Measurements from ENCODE around the gene TSKS. TPM values are rescaled to one million over a fixed set of nuclear protein-coding genes. Genes with fewer than 3 reads are reported as not detected.

Gene TSKS
- total RNA-seq, 1 experiment from 2014 or later, result not detected

DNA sequence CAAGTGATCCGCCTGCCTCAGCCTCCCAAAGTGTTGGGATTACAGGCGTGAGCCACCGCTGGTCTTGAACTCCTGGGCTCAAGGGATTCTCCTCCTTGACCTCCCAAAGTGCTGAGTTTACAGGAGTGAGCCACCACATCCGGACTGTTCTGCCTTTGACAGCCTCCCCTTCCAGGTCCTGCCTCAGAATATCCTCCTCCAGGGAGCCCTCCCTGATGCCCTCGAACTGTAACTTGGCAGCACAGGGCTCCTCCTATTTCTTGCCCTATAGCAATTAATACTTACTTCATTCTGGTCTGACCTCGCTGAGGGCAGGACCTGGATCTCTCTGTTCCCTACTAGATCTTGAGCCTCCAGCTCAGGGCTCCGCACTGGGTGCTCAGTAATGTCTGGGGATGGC is 66.2 kb downstream of the TSKS start:
- Mint-ChIP-seq H3K27me3 (ENCODE audit: unreplicated experiment) (peaks cover 21% of the 10 kb centered on the region), H3K4me3 (ENCODE audit: low read depth, unreplicated experiment) (no peak overlapping the region), H3K4me1 (ENCODE audit: low read depth, unreplicated experiment) (no peaks in the 10 kb centered on the region), H3K36me3 (ENCODE audit: insufficient read depth, unreplicated experiment) (peaks cover 10% of the 10 kb centered on the region), H3K27ac (ENCODE audit: unreplicated experiment) (no peak overlapping the region), H3K9me3 (ENCODE audit: low read depth, unreplicated experiment) (no peaks in the 10 kb centered on the region)
- intact Hi-C loops (cut with micrococcal nuclease; ENCODE audit: unreplicated experiment), result no loop called here
- CTCF ChIA-PET, result interaction anchor here (0.6 kb wide), 1 partner anchor 1137 kb away, joined by 7 read pairs; no protein-coding TSS in a partner anchor
- no TSS peak for BruUV-seq (replicated peaks)
- TF ChIP-seq, protein P1, sequence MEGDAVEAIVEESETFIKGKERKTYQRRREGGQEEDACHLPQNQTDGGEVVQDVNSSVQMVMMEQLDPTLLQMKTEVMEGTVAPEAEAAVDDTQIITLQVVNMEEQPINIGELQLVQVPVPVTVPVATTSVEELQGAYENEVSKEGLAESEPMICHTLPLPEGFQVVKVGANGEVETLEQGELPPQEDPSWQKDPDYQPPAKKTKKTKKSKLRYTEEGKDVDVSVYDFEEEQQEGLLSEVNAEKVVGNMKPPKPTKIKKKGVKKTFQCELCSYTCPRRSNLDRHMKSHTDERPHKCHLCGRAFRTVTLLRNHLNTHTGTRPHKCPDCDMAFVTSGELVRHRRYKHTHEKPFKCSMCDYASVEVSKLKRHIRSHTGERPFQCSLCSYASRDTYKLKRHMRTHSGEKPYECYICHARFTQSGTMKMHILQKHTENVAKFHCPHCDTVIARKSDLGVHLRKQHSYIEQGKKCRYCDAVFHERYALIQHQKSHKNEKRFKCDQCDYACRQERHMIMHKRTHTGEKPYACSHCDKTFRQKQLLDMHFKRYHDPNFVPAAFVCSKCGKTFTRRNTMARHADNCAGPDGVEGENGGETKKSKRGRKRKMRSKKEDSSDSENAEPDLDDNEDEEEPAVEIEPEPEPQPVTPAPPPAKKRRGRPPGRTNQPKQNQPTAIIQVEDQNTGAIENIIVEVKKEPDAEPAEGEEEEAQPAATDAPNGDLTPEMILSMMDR (IDR thresholded peaks at IDR 0.05; ENCODE audit: unreplicated experiment), result no peak
- no peak for DNase-seq

DNA sequence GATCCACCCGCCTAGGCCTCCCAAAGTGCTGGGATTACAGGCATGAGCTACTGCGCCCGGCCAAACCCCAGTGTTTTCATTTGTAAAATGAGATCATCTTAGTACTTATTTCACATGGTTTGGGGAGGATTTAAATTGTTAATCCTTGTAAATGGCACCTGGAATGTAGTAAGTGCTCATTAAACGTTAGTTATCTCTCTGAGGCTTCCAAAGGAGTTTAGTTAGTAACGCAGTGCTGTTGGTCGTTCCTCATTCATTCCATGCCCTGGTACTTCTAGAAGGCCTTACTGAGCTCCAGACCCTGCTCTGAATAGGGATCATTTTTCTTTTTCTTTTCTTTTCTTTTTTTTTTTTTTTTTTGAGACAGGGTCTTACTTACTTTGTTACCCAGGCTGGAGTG is 67.0 kb downstream of the TSKS start:
- peaks cover 16% of the 10 kb centered on the region for H3K36me3 Mint-ChIP-seq (ENCODE audit: insufficient read depth, unreplicated experiment)
- H3K9me3 Mint-ChIP-seq (ENCODE audit: low read depth, unreplicated experiment), result no peaks in the 10 kb centered on the region
- H3K4me1 Mint-ChIP-seq (ENCODE audit: low read depth, unreplicated experiment), result no peaks in the 10 kb centered on the region
- no TSS peak for BruUV-seq (replicated peaks)
- no peak overlapping the region for H3K4me3 Mint-ChIP-seq (ENCODE audit: low read depth, unreplicated experiment)
- H3K27ac Mint-ChIP-seq (ENCODE audit: unreplicated experiment), result no peak overlapping the region
- peaks cover 14% of the 10 kb centered on the region for H3K27me3 Mint-ChIP-seq (ENCODE audit: unreplicated experiment)
- intact Hi-C loops (cut with micrococcal nuclease; ENCODE audit: unreplicated experiment), result no loop called here
- CTCF ChIA-PET, result interaction anchor here (0.6 to 0.7 kb wide), 2 partner anchors 132 to 1138 kb away, joined by 5 to 7 read pairs; no protein-coding TSS in a partner anchor
- no peak for DNase-seq
- TF ChIP-seq, protein P1 (IDR thresholded peaks at IDR 0.05; ENCODE audit: unreplicated experiment), result no peak

DNA sequence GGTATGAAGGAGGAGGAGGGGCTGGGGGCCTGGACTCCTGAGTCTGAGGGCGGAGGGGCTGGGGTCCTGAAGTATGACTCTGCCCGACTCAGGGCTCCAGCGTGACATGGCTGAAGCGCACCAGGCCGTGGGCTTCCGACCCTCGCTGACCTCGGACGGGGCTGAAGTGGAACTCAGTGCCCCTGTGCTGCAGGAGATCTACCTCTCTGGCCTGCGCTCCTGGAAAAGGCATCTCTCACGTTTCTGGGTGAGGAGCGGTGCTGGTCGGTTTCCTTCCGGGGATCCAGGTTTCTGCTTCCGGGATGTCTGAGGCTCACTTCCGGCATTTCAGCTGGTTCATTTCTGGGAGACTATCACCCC is 71.0 kb downstream of the TSKS start:
- H3K27ac Mint-ChIP-seq (ENCODE audit: unreplicated experiment), result no peak overlapping the region
- H3K4me3 Mint-ChIP-seq (ENCODE audit: low read depth, unreplicated experiment), result no peak overlapping the region
- TF ChIP-seq, protein P1 (IDR thresholded peaks at IDR 0.05; ENCODE audit: unreplicated experiment), result no peak
- CTCF ChIA-PET, result no interaction called here
- no peaks in the 10 kb centered on the region for H3K27me3 Mint-ChIP-seq (ENCODE audit: unreplicated experiment)
- intact Hi-C loops (cut with micrococcal nuclease; ENCODE audit: unreplicated experiment), result no loop called here
- H3K9me3 Mint-ChIP-seq (ENCODE audit: low read depth, unreplicated experiment), result no peaks in the 10 kb centered on the region
- H3K4me1 Mint-ChIP-seq (ENCODE audit: low read depth, unreplicated experiment), result no peaks in the 10 kb centered on the region
- no peak for DNase-seq
- peaks cover 56% of the 10 kb centered on the region for H3K36me3 Mint-ChIP-seq (ENCODE audit: insufficient read depth, unreplicated experiment)
- no TSS peak for BruUV-seq (replicated peaks)

DNA sequence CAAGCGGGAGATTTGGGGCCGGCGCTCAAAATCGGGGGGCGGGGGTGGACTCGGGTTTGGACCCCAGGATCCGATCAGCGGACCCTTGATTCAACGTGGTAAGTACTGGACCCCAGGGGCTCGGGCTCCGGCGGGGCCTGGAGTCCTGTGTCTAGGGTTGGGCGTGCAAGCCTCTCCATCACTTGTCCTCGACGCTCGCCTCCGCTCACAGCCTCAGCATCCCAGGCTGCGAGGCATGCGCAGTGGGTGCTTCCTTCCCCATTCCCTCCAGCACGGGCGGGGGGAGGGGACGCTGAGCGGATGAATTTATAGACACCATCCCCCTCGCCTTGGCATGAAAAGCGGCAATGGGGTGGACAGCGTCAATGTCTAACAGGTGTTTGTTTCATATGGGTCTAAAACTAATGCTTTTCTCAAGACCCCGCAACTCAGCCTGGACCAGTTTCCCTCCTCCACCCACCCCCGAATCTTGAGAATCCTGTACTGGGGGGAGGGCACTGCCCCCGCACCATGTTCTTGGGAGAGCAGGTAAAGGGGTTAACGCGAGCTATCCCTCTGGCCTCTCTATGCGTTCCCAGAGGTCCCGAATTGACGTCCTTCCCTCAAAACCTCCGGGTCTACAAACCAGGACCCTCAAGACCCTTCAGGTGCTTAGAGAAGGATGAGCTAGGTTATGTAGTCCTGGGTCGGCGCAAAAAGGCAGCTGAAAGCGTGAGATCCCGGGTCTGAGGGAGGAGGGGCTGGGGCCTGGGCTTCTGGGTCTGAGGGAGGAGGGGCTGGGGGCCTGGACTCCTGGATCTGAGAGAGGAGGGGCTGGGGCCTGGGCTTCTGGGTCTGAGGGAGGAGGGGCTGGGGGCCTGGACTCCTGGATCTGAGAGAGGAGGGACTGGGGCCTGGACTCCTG is 71.6 kb downstream of the TSKS start:
- no peaks in the 10 kb centered on the region for H3K9me3 Mint-ChIP-seq (ENCODE audit: low read depth, unreplicated experiment)
- no TSS peak for BruUV-seq (replicated peaks)
- DNase-seq, result no peak
- intact Hi-C loops (cut with micrococcal nuclease; ENCODE audit: unreplicated experiment), result no loop called here
- H3K27ac Mint-ChIP-seq (ENCODE audit: unreplicated experiment), result peak overlapping the region; percentile 24
- TF ChIP-seq, protein P1 (IDR thresholded peaks at IDR 0.05; ENCODE audit: unreplicated experiment), result no peak
- peaks cover 61% of the 10 kb centered on the region for H3K36me3 Mint-ChIP-seq (ENCODE audit: insufficient read depth, unreplicated experiment)
- H3K4me3 Mint-ChIP-seq (ENCODE audit: low read depth, unreplicated experiment), result no peak overlapping the region
- no peaks in the 10 kb centered on the region for H3K27me3 Mint-ChIP-seq (ENCODE audit: unreplicated experiment)
- CTCF ChIA-PET, result no interaction called here
- no peaks in the 10 kb centered on the region for H3K4me1 Mint-ChIP-seq (ENCODE audit: low read depth, unreplicated experiment)

Data from Calu3 (cell line).